Astrocyte of the cerebellum (primary cell): ENCODE data around the gene GRID1.

Experiments
- DNase-seq: peaks from one replicate; pipeline ENCODE4 v3.0.0-alpha.2; 2011; ENCODE audit warnings: low read depth
- H3K4me3 ChIP-seq: 2 replicates; pipeline ENCODE4 v1.5.1; 2011; ENCODE audit warnings: mild to moderate bottlenecking, low read depth, low read length, moderate library complexity
- CTCF ChIP-seq: IDR thresholded peaks from 2 replicates; pipeline ENCODE4 v1.5.1; 2012; ENCODE audit warnings: low read length, low read depth, moderate library complexity, mild to moderate bottlenecking; ENCODE audit errors: missing control alignments
- in situ Hi-C: cut with HindIII; loops from 2 replicates; pipeline ENCODE4 v1.10.0; 2017; ENCODE audit warnings: low sequenced_read_pairs

GRID1 gene

GRCh38 chr10:86299562-86299961 is 67.0 kb downstream of the GRID1 start:
- in situ Hi-C loops: no loop called here
- TF ChIP-seq CTCF: no peak
- H3K4me3 ChIP-seq: no peak overlapping the region
- no peak for DNase-seq

GRCh38 chr10:86298501-86299001 is 68.0 kb downstream of the GRID1 start:
- no peak for DNase-seq
- in situ Hi-C loops: no loop called here
- TF ChIP-seq CTCF: no peak
- H3K4me3 ChIP-seq: no peak overlapping the region

- DNase-seq: no peak
- H3K4me3 ChIP-seq: no peak overlapping the region
- in situ Hi-C loops: no loop called here
- no peak for TF ChIP-seq CTCF
Measured at GRCh38 chr10:86295791-86296190, 70.8 kb downstream of the GRID1 start.

- in situ Hi-C loops: no loop called here
- DNase-seq: no peak
- no peak overlapping the region for H3K4me3 ChIP-seq
- no peak for TF ChIP-seq CTCF
Measured at GRCh38 chr10:86295351-86295750, 71.2 kb downstream of the GRID1 start.

GRCh38 chr10:86294346-86295265 is 72.0 kb downstream of the GRID1 start:
- in situ Hi-C loops: no loop called here
- DNase-seq: no peak
- no peak overlapping the region for H3K4me3 ChIP-seq
- no peak for TF ChIP-seq CTCF

- no peak overlapping the region for H3K4me3 ChIP-seq
- TF ChIP-seq CTCF: no peak
- DNase-seq: no peak
- in situ Hi-C loops: no loop called here
Measured at GRCh38 chr10:86293396-86293791, 73.2 kb downstream of the GRID1 start.
